ENCODE measurements around the gene PHYHD1.
"Not testable (repeated sequence)": the region's sequence is repeated elsewhere in the genome, so short reads cannot be mapped to it uniquely, and the experiment has no call there.

Gene PHYHD1

DNA sequence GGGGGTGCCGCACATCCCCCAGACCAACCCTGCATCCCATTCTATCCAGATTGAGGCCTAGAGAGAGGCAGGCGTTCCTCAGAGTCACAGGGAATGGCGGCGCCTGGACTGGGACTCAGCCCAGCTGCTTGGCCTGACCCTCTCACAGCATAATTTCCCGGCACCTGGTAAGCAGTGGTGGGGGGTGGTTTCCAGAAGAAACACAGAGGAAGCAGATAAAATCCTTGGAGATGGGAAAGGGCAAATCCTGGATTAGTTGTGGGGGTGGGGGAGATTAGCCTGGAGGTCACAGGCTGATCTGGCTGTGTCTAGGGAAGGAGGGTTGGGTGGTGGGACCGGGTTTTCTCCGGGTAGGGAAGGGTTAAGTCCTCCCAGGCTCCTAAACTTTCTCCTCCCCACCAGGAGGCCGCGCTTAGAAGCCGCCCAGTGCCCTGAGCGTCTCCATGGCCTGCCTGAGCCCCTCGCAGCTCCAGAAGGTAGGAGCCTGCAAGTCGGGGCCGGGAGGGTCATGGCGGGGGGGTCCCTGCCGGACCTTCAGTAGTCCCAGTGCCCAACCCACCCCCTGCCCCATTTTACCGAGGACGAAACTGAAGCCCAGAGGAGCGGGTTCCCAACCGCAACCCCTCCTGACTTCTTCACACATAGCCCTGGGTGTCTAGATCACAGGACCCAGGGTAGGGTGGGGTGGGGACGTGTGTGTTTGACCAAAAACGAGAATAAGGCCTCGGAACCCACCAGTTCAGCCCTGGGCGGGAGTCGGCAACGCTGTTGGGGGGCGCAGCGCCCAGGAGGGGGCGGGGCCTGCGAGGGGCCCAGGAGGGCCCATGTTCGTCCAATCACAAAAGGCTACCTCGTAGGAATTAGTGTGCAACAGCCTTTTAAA, 1.3 kb downstream of the PHYHD1 start:
- DNase-seq (peak; percentile 48), ATAC-seq (peak; percentile 72)

DNA sequence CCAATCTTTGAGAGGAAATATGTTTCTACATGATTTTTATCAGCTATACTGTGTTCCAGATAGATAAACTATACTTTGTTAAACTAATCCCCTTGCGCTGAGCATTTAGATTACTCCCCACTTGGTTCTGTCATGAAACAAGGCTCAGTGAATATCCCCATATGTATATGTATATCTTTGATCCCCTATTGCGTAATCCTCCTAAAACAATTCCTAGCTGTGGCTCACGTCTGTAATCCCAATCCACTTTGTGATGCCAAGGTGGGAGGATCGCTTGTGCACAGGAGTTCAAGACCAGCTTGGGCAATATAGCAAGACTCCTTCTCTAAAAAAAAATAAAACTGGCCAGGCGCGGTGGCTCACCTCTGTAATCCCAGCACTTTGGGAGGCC, 2.7 kb downstream of the PHYHD1 start:
- DNase-seq (no peak), ATAC-seq (no peak)

DNA sequence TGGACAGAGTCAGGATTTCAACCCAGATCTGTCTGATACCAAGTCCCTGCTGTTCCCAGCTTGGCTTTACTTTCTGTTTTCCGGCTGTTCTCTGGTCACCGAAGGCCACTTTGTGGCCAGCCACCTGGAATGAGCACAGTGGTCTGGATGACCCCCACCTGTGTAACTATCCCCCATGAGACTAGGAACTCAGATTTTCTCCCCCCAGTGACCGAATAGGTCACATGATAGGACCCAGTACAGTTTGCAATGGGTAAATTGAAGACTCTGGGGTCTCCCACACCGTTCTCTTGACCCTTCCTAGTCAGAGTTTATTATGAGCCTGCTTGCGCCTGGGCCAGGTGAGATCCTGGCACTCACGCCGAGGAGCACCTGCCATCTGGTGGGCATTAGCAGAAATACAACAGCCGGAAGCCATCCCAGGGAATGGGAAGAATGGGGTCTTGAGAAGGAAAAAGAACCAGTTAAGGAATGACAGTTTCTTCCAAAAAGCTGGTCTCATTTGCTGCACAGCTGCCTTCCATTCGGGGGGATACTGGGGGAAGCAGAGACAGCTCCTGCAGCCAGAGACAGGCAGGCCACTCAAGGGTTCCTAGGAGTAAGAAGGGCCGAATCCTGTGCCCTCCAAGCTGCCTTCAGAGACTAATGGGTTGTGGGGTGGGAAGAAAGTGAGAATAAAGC, 7.1 kb downstream of the PHYHD1 start:
- peak; percentile 75 for ATAC-seq
- DNase-seq = peak; percentile 56

DNA sequence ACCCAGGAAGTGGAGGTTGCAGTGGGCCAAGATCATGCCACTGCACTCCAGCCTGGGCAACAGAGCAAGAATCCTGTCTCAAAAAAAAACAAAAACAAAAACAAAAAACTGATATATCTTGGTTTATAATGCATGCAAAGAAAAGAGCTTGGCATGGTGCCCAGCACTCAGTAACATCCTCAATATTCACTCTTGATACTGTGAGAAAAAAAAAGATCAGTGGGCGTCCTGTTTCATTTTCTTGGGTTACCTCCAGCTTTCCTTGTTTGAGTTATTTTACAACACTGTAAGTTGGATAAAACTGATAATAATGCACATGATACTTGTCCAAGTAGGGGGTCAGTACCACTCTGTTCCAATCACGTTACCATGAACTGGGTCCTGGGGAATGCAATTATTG, 7.8 kb downstream of the PHYHD1 start:
- ATAC-seq (no peak), DNase-seq (no peak)

DNA sequence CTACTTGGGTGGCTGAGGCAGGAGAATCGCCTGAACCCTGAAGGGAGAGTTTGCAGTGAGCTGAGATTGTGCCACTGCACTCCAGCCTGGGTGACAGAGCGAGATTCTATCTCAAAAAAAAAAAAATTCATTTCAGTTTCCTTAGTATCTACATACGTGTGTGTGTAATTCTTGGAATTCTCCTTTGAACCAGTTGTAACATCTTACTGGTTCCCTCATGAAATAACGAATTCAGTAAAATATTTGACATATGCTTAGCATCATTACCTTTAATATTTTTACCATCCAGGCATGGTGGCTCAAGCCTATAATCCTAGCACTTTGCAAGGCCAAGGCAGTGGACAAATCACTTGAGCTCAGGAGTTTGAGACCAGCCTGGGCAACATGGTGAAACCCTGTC, 8.8 kb downstream of the PHYHD1 start:
- no peak for DNase-seq
- no peak for ATAC-seq

DNA sequence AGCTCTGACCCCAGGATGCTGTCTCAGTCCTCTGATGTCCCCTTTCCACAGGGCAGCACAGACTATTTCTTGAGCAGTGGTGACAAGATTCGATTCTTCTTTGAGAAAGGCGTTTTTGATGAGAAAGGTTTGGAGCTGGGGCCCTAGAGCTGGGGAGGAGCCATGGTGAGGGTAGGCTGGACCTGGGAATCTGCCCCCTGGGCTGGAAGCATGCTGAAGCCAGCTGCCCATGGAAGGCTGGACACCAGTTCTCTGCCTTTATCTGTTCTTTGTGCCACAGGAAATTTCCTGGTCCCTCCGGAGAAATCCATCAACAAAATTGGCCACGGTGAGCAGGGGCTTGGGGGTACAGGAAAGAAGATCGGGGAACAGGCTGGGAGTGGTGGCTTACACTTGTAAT, 12.9 kb downstream of the PHYHD1 start:
- DNase-seq (no peak), ATAC-seq (no peak)

GRCh38 chr9:128936171-128936865, 15.5 kb downstream of the PHYHD1 start:
- ATAC-seq = no peak

DNA sequence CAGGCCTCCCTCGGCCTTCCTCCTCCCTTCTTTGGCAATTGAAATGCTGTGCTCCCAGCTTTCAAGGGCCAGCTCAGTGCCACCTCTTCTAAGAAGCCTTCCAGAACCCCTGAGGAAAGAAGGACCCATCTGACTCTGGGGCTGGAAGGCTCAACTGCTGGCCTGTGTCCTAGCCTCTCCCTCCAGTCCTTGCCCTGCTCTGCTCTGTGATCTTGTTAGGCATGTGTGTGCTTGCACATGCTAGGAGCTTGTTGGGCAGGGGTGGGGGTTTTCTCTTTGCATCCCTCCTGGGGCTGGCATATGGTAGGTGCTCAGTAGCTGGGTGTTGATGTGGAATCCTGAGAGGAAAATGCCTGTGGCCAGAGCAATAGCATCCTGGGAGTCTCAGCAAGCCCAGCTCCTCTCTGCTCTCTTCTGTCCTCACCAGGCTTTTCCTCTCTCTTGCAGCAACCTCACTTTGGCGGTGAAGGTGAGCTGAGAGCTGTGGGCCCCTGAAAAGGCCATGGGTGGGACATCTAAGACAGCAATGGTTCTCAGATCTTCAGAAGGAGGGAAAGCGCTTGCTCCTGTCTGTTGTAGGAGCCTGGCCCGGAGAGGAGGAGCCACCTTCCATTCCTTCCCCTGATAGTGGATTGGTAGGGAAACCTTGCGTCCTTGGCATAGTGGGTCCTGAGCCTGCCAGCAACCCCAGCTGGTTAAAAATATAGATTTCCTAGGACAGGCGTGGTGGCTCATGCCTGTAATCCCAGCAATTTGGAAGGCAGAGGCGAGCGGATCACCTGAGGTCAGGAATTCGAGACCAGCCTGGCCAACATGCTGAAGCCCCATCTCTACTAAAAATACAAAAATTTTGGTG, 16.8 kb downstream of the PHYHD1 start:
- no peak for DNase-seq
- no peak for ATAC-seq

More at GRCh38 chr9:128936171-128936865, 15.5 kb downstream of the PHYHD1 start:
- DNase-seq = no peak

DNA sequence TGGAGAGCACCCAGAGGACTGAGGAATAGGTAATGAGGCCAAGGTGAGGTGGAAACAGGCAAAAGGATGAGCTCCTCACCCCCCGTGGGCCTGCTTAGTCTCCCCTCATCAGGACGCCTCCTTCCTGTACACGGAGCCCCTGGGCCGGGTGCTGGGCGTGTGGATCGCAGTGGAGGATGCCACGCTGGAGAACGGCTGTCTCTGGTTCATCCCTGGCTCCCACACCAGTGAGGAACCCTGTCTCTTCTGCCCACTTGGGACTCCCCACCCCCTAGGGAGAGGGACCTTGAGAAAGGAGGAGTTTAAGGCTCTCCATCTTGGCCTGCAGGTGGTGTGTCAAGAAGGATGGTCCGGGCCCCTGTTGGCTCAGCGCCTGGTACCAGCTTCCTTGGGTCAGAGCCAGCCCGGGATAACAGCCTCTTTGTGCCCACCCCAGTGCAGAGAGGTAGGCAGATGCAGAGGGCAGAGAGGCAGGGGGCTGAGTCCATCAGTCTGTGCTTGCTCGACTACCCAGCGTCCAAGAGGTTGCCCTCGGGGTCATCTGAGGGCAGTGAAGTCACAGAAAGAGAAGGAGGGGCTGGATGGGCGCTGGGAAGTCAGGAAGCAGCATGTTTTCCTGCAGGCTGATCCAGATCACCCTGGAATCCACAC, 19.6 kb downstream of the PHYHD1 start:
- no peak for ATAC-seq
- DNase-seq = no peak

- no peak for DNase-seq
- no peak for ATAC-seq
Measured at GRCh38 chr9:128940946-128941755, 20.4 kb downstream of the PHYHD1 start.

DNA sequence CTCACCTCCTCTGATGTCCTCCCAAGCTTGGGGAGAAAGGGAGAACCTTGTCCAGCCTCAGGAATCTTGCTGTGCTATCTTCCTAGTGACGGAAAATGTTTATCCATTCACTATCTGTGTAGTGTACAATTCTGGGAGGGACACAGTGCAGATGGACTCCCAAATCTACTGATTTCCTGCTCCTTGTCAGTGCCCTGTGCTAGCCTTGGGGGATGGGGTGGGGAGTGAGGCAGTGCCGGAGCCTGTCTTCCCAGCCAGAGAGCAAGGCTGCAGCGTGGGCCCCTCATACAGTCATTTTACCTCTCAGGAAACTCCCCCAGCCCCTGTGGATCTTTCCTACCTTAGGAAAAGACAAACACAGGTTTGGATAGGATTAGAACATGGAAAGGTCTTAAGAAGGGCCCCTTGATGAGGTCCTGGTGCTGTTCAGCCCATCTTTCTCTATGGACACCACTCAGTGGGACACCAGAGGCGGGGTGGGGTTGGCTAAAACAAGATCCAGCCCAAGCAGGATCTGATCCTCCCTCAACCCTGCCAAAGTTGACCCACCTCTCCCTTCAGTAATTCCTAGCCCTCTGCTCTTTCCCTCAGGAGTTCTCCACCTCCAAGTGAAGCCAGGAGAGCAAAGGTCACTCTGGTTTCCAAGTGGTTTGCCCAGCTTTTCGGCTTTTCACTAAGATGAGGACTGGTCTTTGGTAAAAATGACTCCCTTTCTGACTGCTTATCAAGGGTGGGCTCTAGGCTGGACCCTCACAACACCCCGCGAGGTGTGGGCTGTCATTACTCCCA, 23.2 kb downstream of the PHYHD1 start:
- DNase-seq = no peak
- ATAC-seq = no peak

DNA sequence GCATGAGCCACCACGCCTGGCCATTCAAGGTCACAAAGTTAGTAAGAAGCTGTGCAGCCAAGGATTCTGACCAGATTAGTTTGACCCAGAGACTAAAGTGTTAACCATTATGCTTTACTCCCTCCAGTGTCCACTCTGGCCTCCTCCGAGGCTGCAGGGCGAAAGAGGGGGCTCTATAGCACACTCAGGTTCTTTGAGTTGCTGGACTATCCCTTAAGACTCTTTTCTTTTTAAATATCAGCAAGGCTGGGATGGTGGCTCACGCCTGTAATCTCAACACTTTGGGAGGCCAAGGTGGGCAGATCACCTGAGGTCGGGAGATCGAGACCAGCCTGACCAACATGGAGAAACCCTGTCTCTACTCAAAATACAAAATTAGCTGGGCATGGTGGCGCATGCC, 24.2 kb downstream of the PHYHD1 start:
- ATAC-seq, DNase-seq: not testable (repeated sequence)

DNA sequence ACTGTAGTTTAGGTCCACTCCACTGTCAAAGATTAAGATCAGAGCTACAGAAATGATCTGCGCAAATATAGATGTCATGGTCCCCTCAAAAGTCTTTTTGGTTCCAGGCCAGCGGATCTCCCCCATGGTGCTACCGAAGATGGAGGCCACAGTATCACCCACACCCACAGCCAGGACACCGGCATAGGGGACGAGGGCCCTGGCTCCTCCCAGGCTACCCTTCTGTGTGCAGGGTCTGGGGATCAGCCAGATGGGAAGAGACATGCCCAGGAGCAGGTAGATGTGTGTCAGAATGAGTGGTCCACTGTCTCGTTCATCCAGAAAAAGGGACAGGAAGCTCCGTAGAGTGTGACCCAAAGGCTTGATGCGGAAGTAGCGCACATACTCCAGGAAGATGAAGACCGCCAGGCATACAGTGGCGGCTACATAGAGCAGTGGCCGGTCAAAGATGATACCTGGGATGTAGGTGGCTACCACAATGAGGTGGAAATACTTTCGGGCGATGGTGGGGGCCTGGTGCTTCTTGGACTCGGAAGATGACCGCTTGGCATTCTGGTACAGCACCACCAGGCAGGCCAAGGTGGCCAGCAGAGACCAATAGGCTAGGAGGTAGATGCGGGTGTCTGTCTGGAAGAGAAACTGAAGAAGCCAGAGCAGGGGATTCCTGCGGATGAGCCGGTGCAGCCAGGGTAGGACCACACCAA, 25.2 kb downstream of the PHYHD1 start:
- no peak for DNase-seq
- no peak for ATAC-seq

- ATAC-seq (peak; percentile 15), DNase-seq (peak; percentile 14)
Measured at GRCh38 chr9:128946571-128947276, 25.9 kb downstream of the PHYHD1 start.

DNA sequence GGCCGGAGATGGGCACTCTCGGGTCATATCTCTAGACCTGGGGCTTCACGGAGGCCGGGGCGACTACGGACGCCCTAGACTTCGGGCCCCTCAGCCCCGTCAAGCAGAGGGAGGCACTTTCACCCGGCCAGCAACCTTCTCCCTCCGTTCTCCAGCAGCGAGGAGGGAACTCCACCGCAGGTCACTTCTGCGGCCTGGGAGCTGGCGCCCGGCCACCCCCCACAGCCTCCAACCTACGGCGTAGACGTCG, 26.4 kb downstream of the PHYHD1 start:
- no peak for DNase-seq
- ATAC-seq = no peak

DNA sequence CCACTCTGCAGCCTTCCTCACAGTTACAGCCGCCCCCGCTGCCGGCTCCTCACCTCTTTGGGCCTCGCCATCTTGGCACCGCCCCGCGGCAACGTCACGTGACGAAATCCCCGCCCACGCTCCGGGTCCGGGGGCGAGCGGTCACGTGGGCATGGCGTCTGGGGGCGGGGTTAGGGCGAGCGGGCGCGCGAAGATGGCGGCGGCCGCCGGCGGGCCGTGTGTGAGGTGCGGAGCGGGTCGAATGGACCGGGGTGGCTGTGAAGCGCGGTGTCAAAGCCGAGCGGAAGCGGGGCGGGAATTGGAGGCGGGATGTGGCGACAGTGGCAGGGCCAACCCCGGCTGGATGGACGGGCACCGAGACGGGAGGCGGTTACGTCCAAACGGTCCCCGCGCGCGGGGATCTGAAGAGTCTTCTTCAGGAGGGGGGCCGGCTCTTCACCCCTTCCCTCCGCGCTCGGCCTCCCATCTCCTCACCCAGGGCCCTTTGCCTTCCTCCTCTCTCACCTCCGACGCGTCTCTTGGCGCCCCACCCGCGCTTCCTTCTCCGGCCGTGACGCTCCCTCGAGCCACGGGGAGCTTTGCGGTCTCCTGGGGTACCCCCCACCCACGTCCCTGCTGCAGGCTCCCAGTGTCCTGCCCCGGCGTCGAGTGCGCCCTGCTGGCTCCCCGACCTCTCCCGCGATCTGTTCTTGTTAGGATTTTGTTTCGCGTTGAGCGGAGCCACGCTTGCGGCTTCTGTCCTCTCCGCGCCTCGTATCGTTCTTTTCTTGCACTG, 26.9 kb downstream of the PHYHD1 start, which contains the start of the genes DOLK and NUP188:
Gene DOLK, minus strand, starts transcription at position 77 of the 775 bp plus-strand sequence. CDS start 300 bp downstream, outside the sequence.
Gene NUP188, plus strand, starts transcription at position 173 of the 775 bp plus-strand sequence. Its CDS starts 21 bp downstream, at position 194.
- ATAC-seq = peak; percentile 84
- DNase-seq = peak; percentile 100

DNA sequence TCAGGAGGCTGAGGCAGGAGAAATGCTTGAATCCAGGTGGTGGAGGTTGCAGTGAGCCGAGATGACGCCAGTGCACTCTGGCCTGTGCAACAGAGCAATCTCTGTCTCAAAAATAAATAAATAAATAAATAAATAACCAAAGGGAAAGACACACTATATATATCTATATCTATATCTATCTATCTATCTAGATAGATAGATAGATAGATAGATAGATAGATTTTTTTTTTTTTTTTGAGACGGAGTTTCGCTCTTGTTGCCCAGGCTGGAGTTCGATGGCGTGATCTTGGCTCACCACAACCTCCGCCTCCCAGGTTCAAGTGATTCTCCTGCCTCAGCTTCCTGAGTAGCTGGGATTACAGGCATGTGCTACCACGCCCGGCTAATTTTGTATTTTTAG, 40.6 kb downstream of the PHYHD1 start:
- not testable (repeated sequence) for ATAC-seq, DNase-seq

GRCh38 chr9:128969491-128969890, 48.7 kb downstream of the PHYHD1 start:
- ATAC-seq = no peak
- no peak for DNase-seq

Measured in stimulated activated naive CD8-positive, alpha-beta T cell treated with anti-CD3 and anti-CD28 coated beads, Interleukin-15, Interleukin-2, amounts not matched to agents 100 U/mL and 50 U/mL, for 24 hours (primary cell).